ENCODE data around the gene NGB. TPM values are rescaled to one million over a fixed set of nuclear protein-coding genes. Genes with fewer than 3 reads are reported as not detected.
A peak's percentile ranks its signal among the peaks of the same experiment; 100 is the strongest.

The NGB gene
- total and polyA plus RNA-seq, 9 of the 15 experiments (the other 6 are each of a cell fraction or from before 2014, with no cell fraction given), result not detected

GRCh38 chr14:77320238-77320935 lies 49.4 kb upstream of the NGB start, which contains the start of gene POMT2 (continued):
- TF ChIP-seq ZNF592 (IDR thresholded peaks at IDR 0.05) (0 out of 2 replicates have a peak, but pooled peaks have one; percentile 39), GTF2F1 (IDR thresholded peaks at IDR 0.05; ENCODE audit: low read depth, low read length) (no peak), ZNF212 (CRISPR knock-in tag; IDR thresholded peaks at IDR 0.05) (no peak), MXI1 (IDR thresholded peaks at IDR 0.05; ENCODE audit: low read depth, low read length) (peak; percentile 81; the same call in 1 of the 2 replicates), ETV1 (tag; conservative IDR thresholded peaks at IDR 0.05; ENCODE audit: low read depth) (no peak), EZH2 (IDR thresholded peaks at IDR 0.05; ENCODE audit: borderline replicate concordance, low read depth, low read length) (no peak), CREM (IDR thresholded peaks at IDR 0.05; ENCODE audit: low read depth) (peak; percentile 76), MYC (IDR thresholded peaks at IDR 0.05; ENCODE audit: low read depth, low read length) (peak; percentile 84), MYC (CRISPR knock-in tag; IDR thresholded peaks at IDR 0.05; ENCODE audit: borderline replicate concordance, low read depth) (no peak), ZNF609 (CRISPR knock-in tag; IDR thresholded peaks at IDR 0.05; ENCODE audit: borderline replicate concordance) (no peak), TAL1 (IDR thresholded peaks at IDR 0.05) (no peak), ZNF77 (CRISPR knock-in tag; IDR thresholded peaks at IDR 0.05) (no peak), GABPB1 (CRISPR knock-in tag; IDR thresholded peaks at IDR 0.05) (no peak), CHD1 (IDR thresholded peaks at IDR 0.05; ENCODE audit: low read length) (no peak), ZNF639 (CRISPR knock-in tag; conservative IDR thresholded peaks at IDR 0.05 in 1 of 2, IDR thresholded peaks at IDR 0.05 in 1 of 2) (peak in 1 of 2 experiments; percentile 97; a peak in 2 of 4 replicates), EP400 (IDR thresholded peaks at IDR 0.05) (no peak), MAX (CRISPR knock-in tag; IDR thresholded peaks at IDR 0.05) (peak; percentile 60)
